IMR-90 (cell line): ENCODE measurements around the gene NUDT12.
A peak's percentile ranks its signal among the peaks of the same experiment; 100 is the strongest.

Experiments used
- CEBPB ChIP-seq: IDR thresholded peaks from 2 replicates; pipeline ENCODE4 v1.6.1; 2012; ENCODE audit warnings: low read depth, low read length, improper control_type of control experiment
- CHD1 ChIP-seq: IDR thresholded peaks from 2 replicates; pipeline ENCODE4 v1.6.1; 2012; ENCODE audit warnings: low read depth, low read length, improper control_type of control experiment
- CTCF ChIP-seq: conservative IDR thresholded peaks from 2 replicates; pipeline ENCODE4 v1.5.1; 2012; ENCODE audit warnings: mild to moderate bottlenecking, low read depth, low read length, improper control_type of control experiment
- ELK1 ChIP-seq: fragments of 150-350 bp; IDR thresholded peaks from 2 replicates; pipeline ENCODE4 v1.6.1; 2016; ENCODE audit warnings: low read depth, mild to moderate bottlenecking, low read length, moderate library complexity, borderline replicate concordance
- FOS ChIP-seq: fragments of 150-350 bp; IDR thresholded peaks from 2 replicates; pipeline ENCODE4 v1.6.1; 2016; ENCODE audit warnings: low read depth, low read length
- MAFK ChIP-seq: IDR thresholded peaks from 2 replicates; pipeline ENCODE4 v1.6.1; 2012; ENCODE audit warnings: low read depth, low read length, improper control_type of control experiment
- MAZ ChIP-seq: IDR thresholded peaks from 2 replicates; pipeline ENCODE4 v1.6.1; 2012; ENCODE audit warnings: low read depth, mild to moderate bottlenecking, low read length, improper control_type of control experiment, moderate library complexity, borderline replicate concordance
- MXI1 ChIP-seq: IDR thresholded peaks from 2 replicates; pipeline ENCODE4 v1.6.1; 2012; ENCODE audit warnings: low read depth, mild to moderate bottlenecking, low read length, moderate library complexity, borderline replicate concordance
- POLR2A ChIP-seq: IDR thresholded peaks from 2 replicates; pipeline ENCODE4 v1.6.1; 2012; ENCODE audit warnings: mild to moderate bottlenecking, low read depth, low read length
- RAD21 ChIP-seq: IDR thresholded peaks from 2 replicates; pipeline ENCODE4 v1.6.1; 2012; ENCODE audit warnings: low read length, improper control_type of control experiment
- RCOR1 ChIP-seq: IDR thresholded peaks from 2 replicates; pipeline ENCODE4 v1.6.1; 2012; ENCODE audit warnings: mild to moderate bottlenecking, low read length, improper control_type of control experiment; ENCODE audit not compliant: insufficient replicate concordance
- RFX5 ChIP-seq: IDR thresholded peaks from 2 replicates; pipeline ENCODE4 v1.8.0; 2012; ENCODE audit warnings: low read depth, mild to moderate bottlenecking, low read length, moderate library complexity
- SMC3 ChIP-seq: fragments of 150-350 bp; IDR thresholded peaks from 2 replicates; pipeline ENCODE4 v1.6.1; 2016; ENCODE audit warnings: low read depth, mild to moderate bottlenecking, antibody characterized with exemption, low read length, moderate library complexity
- TF ChIP-seq, protein P1 (sequence below): fragments of 150-350 bp; IDR thresholded peaks from 2 replicates; pipeline ENCODE4 v1.6.1; 2017; ENCODE audit warnings: mild to moderate bottlenecking, antibody characterized with exemption, low read length, low read depth

GRCh38 chr5:103519550-103519949 lies 43.0 kb downstream of the NUDT12 start:
- no peak for TF ChIP-seq POLR2A
- peak; percentile 25; the same call in 1 of the 2 replicates for TF ChIP-seq CTCF
- TF ChIP-seq RCOR1, result no peak
- TF ChIP-seq RFX5, result no peak
- no peak for TF ChIP-seq CEBPB
- TF ChIP-seq, protein P1, sequence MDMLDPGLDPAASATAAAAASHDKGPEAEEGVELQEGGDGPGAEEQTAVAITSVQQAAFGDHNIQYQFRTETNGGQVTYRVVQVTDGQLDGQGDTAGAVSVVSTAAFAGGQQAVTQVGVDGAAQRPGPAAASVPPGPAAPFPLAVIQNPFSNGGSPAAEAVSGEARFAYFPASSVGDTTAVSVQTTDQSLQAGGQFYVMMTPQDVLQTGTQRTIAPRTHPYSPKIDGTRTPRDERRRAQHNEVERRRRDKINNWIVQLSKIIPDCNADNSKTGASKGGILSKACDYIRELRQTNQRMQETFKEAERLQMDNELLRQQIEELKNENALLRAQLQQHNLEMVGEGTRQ, result no peak
- TF ChIP-seq MAFK, result no peak
- no peak for TF ChIP-seq ELK1
- no peak for TF ChIP-seq SMC3
- TF ChIP-seq RAD21, result peak; percentile 15; the same call in 1 of the 2 replicates
- TF ChIP-seq MAZ, result no peak
- no peak for TF ChIP-seq MXI1
- no peak for TF ChIP-seq FOS
- TF ChIP-seq CHD1, result no peak
